Midbrain (tissue), 1 donor: ENCODE data around the gene ZNF334.

Experiments
- DNase-seq: peaks from one replicate; lab custom pipeline; 2025; lab: John Stamatoyannopoulos, UW

Gene ZNF334

DNA sequence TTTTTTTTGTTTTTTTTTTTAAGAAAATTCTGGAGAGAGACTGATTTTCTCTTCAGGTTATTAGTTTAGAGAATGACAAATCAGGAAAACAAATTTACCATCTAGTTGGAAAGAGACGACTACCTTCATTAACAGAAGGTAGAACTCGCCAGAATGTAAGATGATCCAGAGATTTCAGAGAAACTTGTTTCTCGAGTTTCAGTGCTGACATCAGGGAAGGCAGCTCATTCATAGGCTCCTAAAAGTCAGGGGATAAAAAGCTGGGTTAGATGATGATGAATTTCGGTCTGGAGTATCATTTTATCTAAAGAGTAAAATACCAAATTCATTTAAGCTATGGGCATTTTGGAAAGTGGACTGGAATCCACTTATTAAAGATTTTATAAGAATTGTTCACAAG lies 27.9 kb downstream of the ZNF334 start:
- no peak for DNase-seq

DNA sequence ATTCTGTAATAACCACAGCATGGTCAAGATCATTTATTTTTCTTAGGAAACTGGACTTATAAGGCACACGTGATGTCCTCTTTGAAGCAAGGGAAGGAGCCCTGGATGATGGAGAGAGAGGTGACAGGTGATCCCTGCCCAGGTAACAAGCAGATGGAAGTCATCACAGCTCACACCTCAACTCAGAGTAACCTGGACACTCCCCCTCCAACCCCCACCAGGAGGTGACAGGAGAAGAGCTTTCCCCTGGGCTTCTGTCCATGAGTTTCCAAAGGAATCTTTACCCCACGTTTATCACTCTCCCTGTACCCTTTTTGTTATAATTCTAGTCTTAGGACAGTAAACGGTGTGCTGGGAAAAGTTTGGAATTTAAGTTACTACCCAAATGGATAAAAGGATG lies 28.4 kb downstream of the ZNF334 start:
- DNase-seq: no peak

DNA sequence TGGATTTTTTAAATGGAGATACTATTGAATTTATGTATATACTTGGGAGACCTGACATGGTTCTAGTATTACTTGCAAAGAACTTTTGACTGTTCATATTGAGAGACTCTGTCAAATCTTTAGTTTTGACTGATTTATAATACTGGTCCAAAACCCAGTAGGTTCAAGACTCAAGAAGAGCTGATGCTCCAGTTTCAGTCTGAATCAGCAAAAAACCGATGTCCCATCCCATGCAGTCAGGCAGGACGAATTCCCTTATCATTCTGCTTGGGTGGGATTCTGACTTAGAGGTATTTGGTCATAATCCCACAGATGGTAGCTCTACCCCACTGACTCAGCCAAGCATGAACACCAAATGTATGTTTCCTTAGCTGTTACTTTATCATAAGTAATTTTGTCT lies 29.5 kb downstream of the ZNF334 start:
- DNase-seq: no peak

DNA sequence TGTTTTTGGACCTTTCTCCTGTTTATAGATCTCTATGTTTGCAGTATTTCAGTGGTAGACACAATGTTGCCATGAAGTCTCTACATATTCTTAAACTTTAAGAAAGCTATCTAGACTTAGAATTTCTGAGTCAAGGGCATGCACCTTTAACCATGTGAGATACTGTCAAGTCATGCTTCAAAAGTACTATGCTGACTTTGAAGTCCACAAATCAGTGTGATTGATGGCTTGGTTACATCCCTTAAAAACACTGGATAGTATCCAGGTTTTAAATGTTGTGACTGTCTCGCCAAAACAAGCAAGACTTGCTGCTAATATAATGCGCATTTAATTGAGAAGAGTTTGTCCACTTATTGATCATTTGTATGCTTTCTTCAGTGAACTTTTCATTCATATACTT lies 30.5 kb downstream of the ZNF334 start:
- DNase-seq: no peak

DNA sequence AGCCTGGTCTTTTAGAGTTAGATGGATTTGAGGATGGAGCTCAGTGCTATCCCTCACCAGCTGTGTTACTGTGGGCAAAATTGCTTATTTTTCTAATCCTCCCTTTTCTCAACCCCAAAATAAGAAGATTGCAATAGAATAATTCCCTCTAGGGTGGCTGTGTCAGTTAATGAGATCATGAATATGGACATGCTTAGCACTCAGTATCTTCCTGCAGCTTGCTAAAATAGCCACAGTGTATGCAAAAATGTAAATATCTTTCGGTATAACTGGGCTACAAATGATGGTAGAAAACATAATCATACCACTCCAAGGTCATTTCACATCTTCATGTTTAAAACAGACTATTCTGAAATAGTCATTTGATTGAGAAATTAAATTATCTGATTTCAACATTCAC lies 35.7 kb downstream of the ZNF334 start:
- no peak for DNase-seq

DNA sequence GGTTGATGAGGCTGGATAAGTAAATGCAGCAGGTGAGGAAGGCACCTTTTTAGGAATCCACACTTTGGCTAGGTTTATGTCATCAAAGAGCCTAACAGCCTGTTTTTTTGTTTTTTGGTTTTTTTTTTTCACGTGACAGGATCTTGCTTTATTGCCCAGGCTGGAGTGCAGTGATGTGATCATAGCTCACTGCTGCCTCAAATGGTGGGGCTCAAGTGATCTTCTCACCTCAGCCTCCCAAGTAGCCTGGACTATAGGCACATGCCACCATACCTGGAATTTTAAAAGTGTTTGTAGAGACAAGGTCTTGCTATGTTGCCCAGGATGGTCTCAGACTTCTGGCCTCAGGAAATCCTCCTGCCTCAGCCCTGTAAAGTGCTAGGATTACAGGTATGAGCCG lies 36.1 kb downstream of the ZNF334 start:
- DNase-seq: no peak

DNA sequence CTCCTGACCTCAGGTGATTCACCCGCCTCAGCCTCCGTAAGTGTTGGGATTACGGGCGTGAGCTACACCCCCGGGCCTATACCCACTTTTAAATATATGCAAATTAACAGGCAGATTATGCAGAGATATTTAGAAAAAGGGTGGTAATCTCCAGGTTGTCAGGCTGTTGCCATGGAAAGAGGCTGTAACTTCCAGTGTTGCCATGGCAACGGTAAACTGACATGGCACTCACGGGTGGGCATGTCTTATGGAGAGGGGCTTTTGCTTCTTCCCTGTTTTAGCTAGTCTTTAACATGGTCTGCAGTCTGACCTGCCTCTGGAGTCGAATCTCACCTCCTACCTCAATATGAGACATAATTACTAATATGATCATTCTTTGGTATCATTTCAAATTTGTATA lies 44.9 kb downstream of the ZNF334 start:
- no peak for DNase-seq

DNA sequence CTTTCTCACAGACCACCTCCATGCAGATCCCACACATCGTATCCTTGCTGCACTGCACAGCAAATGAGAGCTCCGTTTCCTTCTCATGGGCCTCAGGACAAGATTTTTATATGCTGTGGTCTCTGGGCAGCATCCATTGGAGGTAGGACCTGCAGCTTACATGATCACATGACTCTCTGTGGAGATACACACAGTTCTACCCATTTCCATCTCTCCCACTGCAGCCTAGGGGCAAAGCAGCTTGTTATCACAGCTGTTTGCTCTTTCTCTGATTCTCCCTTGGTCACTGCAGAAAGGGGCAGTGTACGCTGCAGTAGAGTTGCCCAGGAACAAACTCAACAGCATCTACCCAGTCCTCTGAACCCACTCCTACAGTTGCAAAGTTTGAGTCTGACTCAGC lies 48.9 kb downstream of the ZNF334 start:
- no peak for DNase-seq

DNA sequence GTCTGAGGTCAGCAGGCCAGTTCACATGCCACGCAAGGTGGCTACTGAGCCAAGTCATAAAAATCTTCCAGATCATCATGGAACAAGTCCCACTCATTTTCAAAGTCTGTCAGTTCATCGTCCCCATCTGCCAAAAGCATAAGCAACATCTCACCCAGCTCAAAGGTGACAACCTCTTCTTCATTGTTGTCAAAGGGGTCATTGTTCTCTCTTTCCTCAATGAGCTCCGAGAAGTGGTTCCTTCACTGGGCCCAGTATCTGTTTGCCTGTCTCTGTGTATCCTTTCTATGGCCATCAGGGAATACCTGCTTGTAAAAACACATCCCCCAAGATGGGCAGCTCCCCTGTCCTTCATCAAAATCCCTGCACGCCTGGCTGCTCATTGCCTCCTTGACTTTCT lies 49.5 kb downstream of the ZNF334 start:
- no peak for DNase-seq

DNA sequence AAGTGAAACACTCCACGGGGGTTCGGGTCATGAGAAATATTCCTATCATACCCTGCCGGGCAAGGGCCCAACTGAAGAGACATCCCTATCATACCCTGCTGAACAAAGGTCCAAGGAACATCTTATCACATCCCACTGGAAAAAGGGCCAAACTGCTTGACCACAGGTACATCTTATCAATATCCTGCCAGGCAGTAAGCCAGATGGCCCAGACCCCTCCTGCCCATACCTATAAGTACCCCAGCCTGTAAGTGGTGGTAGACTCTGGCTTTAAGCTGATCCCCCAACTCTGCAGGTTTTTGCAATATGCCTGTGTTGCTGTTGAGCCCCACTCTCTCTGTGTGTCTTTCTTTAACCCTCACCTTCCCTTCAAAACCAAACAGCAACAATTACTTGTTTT lies 51.6 kb downstream of the ZNF334 start:
- DNase-seq: no peak

DNA sequence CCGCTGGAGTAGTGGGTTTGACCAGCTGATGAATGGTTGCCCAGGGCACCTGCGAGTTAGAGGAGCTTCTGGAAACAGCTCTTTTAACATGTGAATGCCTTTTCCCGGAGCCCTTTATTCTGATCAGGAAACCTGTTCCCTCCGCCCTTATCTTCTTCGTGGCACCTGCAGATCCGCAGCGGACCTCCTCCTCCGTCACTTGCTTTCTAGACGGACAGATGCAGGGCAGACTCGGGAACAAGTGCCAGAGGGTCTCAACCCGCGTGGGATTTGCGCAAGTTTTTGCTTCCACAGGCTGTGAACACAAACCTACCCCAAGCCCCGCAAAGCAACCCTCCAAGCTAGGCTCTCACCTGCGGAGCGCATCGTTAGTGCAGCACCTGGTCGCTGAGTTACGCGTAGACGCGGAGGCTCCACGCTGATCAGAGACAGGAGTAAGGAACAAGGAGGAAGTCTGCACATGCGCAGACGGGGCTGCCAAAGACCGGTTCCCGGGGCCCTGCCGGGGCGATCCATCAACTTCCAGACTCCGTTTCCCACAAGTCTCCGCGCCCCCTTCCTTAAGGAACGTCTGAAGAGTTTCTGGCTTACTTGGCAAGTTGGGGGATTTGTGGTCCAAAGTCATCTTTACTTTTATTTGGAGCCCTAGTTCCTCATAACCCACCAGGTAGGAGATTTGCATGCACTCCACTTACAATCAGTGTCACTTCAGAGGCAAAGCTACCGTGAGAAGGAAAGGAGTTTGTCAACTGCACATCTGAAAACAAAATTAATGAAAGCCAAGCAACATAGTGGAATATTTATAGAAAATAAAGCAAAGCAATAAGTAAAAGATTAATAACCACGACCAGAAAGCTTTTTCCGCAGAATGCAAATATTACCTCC lies 54.3 kb downstream of the ZNF334 start:
- peak; percentile 48 for DNase-seq

DNA sequence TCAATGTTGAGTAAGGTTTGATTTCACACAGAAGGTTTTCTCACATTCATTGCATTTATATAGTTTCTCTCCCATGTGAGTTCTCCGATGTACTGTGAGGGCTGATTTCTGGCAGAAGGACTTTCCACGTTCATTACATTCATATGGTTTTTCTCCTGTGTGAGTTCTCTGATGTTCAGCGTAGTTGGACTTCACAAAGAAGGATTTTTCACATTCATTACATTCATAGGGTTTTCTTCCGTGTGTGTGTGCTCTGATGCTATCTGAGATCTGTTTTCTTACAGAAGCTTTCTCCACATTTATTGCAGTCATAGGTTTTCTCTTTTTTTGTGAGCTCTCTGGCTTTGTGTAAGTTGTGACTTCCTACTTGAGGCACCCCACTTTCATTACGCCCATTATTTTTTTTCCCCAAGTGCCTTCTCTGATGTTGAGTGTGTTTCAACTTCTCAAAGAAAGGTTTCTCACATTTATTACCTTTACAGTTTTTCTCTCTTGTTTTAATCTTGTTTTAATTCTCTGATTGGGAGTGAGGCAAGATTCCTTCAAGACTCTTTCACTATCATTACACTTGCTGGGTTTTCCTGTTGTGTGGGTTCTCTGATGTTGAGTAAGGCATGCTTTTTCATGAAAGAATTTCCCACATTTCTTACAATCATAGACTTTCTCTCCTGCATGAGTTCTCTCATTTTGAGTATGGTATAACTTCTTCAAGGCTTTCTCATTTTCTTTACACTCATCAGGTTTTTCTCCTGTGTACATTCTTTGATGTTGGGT lies 56.9 kb downstream of the ZNF334 start:
- DNase-seq: no peak

DNA sequence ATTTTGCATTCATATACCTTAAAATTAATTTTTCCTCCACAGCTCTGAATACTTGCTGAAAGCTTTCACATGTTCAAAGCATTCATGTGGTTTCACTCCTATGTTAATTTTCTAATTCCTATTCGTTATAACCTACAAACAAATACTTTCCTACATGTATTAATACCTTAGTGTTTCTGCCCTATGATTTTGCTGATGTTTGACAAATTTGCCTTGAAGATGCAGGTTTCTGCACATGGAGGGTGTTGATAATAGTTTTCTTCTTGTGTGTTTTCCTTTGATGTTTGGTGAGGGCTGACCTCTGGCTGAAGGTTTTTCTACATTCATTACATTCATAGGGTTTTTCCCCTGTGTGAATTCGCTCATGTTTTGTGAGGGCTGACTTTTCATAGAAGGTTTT lies 57.6 kb downstream of the ZNF334 start:
- no peak for DNase-seq
